Fibroblast of lung (primary cell): ENCODE results near the gene FAM216A. TPM values are rescaled to one million over a fixed set of nuclear protein-coding genes. Genes with fewer than 3 reads are reported as not detected.

Source experiments
- DNase-seq, 2 donors: peaks; one replicate each; pipeline versions ENCODE4 v3.0.0 to v3.0.0-alpha.2; 2010; ENCODE audit warnings: low read depth in 2 of 2
- H2AFZ ChIP-seq: 2 replicates; pipeline ENCODE4 v1.5.1; 2012; ENCODE audit warnings: low read length, control low read depth, inconsistent platforms
- H3K27ac ChIP-seq: 2 replicates; pipeline ENCODE4 v1.5.1; 2011; ENCODE audit warnings: low read length, control low read depth; ENCODE audit not compliant: insufficient read depth
- H3K27me3 ChIP-seq: 2 replicates; pipeline ENCODE4 v1.5.1; 2011; ENCODE audit warnings: mild to moderate bottlenecking, low read length; ENCODE audit not compliant: control insufficient read depth, insufficient read depth
- H3K36me3 ChIP-seq: 2 replicates; pipeline ENCODE4 v1.5.1; 2011; ENCODE audit warnings: low read length; ENCODE audit not compliant: control insufficient read depth, insufficient read depth
- H3K4me1 ChIP-seq: 2 replicates; pipeline ENCODE4 v1.5.1; 2011; ENCODE audit warnings: low read length; ENCODE audit not compliant: control insufficient read depth, insufficient read depth; ENCODE audit errors: extremely low read depth
- H3K4me2 ChIP-seq: 2 replicates; pipeline ENCODE4 v1.5.1; 2011; ENCODE audit warnings: low read length, control low read depth; ENCODE audit not compliant: insufficient read depth; ENCODE audit errors: extremely low read depth
- H3K4me3 ChIP-seq, 4 experiments: fragments of 200-600 bp in 1 of 4; sonication (generic) in 1 of 4; replicated peaks in 1 of 4; 2 replicates each; pipeline ENCODE4 v1.5.1; 2011 to 2016; ENCODE audit warnings: low read length in 4 of 4, low read depth in 3 of 4, mild to moderate bottlenecking in 3 of 4, control low read depth in 2 of 4, inconsistent platforms in 1 of 4, mixed read lengths in 1 of 4; ENCODE audit not compliant: insufficient read depth in 1 of 4; ENCODE audit errors: control extremely low read depth in 1 of 4
- H3K79me2 ChIP-seq: 2 replicates; pipeline ENCODE4 v1.5.1; 2012; ENCODE audit warnings: mild to moderate bottlenecking, low read length, inconsistent platforms; ENCODE audit not compliant: control insufficient read depth, insufficient read depth
- H3K9ac ChIP-seq: 2 replicates; pipeline ENCODE4 v1.5.1; 2011; ENCODE audit warnings: mild to moderate bottlenecking, low read length, control low read depth; ENCODE audit not compliant: insufficient read depth
- H3K9me3 ChIP-seq: 2 replicates; pipeline ENCODE4 v1.5.1; 2012; ENCODE audit warnings: low read depth, low read length; ENCODE audit not compliant: control insufficient read depth, insufficient read depth
- H4K20me1 ChIP-seq: 2 replicates; pipeline ENCODE4 v1.5.1; 2011; ENCODE audit warnings: low read length; ENCODE audit not compliant: control insufficient read depth, insufficient read depth; ENCODE audit errors: extremely low read depth
- EZH2 ChIP-seq: IDR thresholded peaks from 2 replicates; pipeline ENCODE4 v1.5.1; 2012; ENCODE audit warnings: low read length, control low read depth, mild to moderate bottlenecking; ENCODE audit errors: missing control alignments
- polyA plus RNA-seq, 2 donors: library from polyadenylated mRNA; depleted of rRNA in 1 of 2; stranded (reverse) in 1 of 2; unstranded in 1 of 2; fragments of >200 nt; gene quantifications; 2 replicates each; pipeline ENCODE4 v1.2.1, GENCODE V29; 2011 to 2012; ENCODE audit warnings: missing spikeins in 1 of 2
- total RNA-seq: library from RNA; depleted of rRNA; stranded (reverse); fragments of >200 nt; gene quantifications from 2 replicates; pipeline ENCODE4 v1.2.1, GENCODE V29; 2014
- TF ChIP-seq, protein P1 (sequence below), 2 donors: IDR thresholded peaks in 1 of 2; conservative IDR thresholded peaks in 1 of 2; 1 replicate in 1 of 2; 2 replicates in 1 of 2; pipeline ENCODE4 v1.5.1; 2011 to 2012; ENCODE audit warnings: low read length in 2 of 2, control low read depth in 1 of 2, inconsistent platforms in 1 of 2, low read depth in 1 of 2, mild to moderate bottlenecking in 1 of 2

FAM216A gene
- total and polyA plus RNA-seq, 2 donors (not counting 1 experiment from before 2014, with no cell fraction given): 16.5 to 20.2 TPM

DNA sequence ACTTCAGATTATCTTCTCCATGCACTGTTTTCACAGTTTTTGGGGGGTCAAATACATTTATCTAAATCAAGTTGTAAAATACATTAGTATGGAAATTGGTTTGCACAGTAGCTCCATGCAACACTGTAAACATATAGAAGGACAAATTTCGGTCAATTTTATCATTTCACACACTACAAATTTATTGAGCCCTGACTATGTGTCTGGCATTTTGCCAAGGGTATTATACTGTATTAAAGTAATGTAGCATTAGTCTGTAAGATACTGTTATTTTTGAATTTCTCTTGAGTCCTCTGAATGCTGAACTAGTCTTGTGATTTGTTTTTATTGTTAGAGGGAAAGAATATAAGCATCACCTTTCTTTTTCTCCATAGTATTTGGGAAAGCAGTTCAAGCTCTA is 34.8 kb downstream of the FAM216A start:
- H4K20me1 ChIP-seq: no peaks in the 10 kb centered on the region
- no peak for TF ChIP-seq EZH2
- TF ChIP-seq, protein P1, sequence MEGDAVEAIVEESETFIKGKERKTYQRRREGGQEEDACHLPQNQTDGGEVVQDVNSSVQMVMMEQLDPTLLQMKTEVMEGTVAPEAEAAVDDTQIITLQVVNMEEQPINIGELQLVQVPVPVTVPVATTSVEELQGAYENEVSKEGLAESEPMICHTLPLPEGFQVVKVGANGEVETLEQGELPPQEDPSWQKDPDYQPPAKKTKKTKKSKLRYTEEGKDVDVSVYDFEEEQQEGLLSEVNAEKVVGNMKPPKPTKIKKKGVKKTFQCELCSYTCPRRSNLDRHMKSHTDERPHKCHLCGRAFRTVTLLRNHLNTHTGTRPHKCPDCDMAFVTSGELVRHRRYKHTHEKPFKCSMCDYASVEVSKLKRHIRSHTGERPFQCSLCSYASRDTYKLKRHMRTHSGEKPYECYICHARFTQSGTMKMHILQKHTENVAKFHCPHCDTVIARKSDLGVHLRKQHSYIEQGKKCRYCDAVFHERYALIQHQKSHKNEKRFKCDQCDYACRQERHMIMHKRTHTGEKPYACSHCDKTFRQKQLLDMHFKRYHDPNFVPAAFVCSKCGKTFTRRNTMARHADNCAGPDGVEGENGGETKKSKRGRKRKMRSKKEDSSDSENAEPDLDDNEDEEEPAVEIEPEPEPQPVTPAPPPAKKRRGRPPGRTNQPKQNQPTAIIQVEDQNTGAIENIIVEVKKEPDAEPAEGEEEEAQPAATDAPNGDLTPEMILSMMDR (conservative IDR thresholded peaks at IDR 0.05 in 1 of 2, IDR thresholded peaks at IDR 0.05 in 1 of 2; ENCODE audit: low read depth in 1 of 2, low read length in 2 of 2): no peak
- no peak overlapping the region for H3K9ac ChIP-seq
- no peaks in the 10 kb centered on the region for H3K27me3 ChIP-seq
- no peak overlapping the region for H2AFZ ChIP-seq
- H3K9me3 ChIP-seq: no peaks in the 10 kb centered on the region
- H3K36me3 ChIP-seq: no peaks in the 10 kb centered on the region
- no peak overlapping the region for H3K4me3 ChIP-seq
- H3K4me1 ChIP-seq: peaks cover 2% of the 10 kb centered on the region
- H3K27ac ChIP-seq: no peak overlapping the region
- no peak overlapping the region for H3K4me2 ChIP-seq
- peaks cover 29% of the 10 kb centered on the region for H3K79me2 ChIP-seq
- DNase-seq: no peak

DNA sequence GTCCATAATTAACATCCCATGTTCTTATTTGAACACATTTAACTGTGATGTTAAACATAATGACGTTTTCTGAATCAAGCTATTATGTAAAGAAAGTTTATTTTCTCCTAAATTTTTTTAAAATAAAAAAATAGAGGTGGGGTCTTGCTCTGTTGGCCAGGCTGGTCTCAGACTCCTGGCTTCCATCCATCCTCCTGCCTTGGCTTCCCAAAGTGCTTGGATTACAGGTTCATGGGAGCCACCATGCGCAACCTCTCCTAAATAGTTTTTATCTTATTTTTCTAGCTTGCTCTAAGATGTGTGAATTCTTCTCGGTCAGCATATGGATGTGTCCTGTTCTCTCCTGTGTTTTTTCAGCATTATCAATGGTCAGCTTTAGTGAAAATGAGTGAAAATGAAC is 36.7 kb downstream of the FAM216A start:
- Histone ChIP-seq H3K4me2 (no peak overlapping the region), H3K9ac (no peak overlapping the region), H3K4me3 (no peak overlapping the region), H3K9me3 (no peaks in the 10 kb centered on the region), H3K27ac (no peak overlapping the region), H4K20me1 (no peaks in the 10 kb centered on the region), H2AFZ (no peak overlapping the region), H3K79me2 (peaks cover 11% of the 10 kb centered on the region), H3K36me3 (no peaks in the 10 kb centered on the region), H3K4me1 (no peaks in the 10 kb centered on the region), H3K27me3 (no peaks in the 10 kb centered on the region)
- TF ChIP-seq, protein P1 (conservative IDR thresholded peaks at IDR 0.05 in 1 of 2, IDR thresholded peaks at IDR 0.05 in 1 of 2; ENCODE audit: low read depth in 1 of 2, low read length in 2 of 2): no peak
- TF ChIP-seq EZH2: no peak
- DNase-seq: no peak

DNA sequence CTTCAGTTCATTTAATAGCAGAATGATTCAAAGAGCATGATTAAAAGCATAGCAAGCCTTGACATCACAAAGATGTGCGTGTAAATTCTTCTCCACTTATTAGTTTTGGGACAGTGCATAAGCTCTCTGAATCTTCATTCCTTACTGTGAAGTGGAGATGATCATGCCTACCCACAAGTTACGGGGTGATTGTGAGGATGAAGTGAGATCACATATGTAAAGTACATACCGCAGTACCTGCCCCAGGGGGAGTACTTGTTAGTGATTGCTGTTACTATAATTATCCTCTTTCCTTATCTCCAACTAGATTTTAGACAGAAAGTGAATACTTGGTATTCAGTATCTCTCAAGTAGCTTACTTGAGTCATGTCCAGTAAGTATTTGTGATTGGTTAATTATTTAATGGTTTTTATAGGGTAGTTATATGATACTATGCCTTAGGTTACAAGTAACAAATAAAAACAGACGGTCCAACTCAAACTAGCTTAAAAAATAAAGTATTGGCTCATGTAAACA is 39.5 kb downstream of the FAM216A start:
- TF ChIP-seq, protein P1 (conservative IDR thresholded peaks at IDR 0.05 in 1 of 2, IDR thresholded peaks at IDR 0.05 in 1 of 2; ENCODE audit: low read depth in 1 of 2, low read length in 2 of 2): no peak
- TF ChIP-seq EZH2: no peak
- H3K4me2 ChIP-seq: no peak overlapping the region

More for the DNA sequence above, 39.5 kb downstream of the FAM216A start:
- Histone ChIP-seq H3K27me3 (no peaks in the 10 kb centered on the region), H2AFZ (no peak overlapping the region), H3K79me2 (no peaks in the 10 kb centered on the region), H4K20me1 (no peaks in the 10 kb centered on the region), H3K4me3 (no peak overlapping the region), H3K36me3 (no peaks in the 10 kb centered on the region), H3K4me1 (no peaks in the 10 kb centered on the region), H3K27ac (no peak overlapping the region), H3K9me3 (no peaks in the 10 kb centered on the region), H3K9ac (no peak overlapping the region)
- DNase-seq: no peak
